GM12891 (cell line): ENCODE results near the gene ADORA2B.

Experiments used
- PAX5 ChIP-seq: IDR thresholded peaks from 2 replicates; pipeline ENCODE4 v1.6.1; 2011; ENCODE audit warnings: low read length, moderate library complexity, mild to moderate bottlenecking; ENCODE audit not compliant: insufficient read depth, severe bottlenecking
- POLR2A ChIP-seq: IDR thresholded peaks from 2 replicates; pipeline ENCODE4 v1.6.1; 2011; ENCODE audit warnings: low read depth, low read length, control low read depth
- POLR2AphosphoS5 ChIP-seq: IDR thresholded peaks from 2 replicates; pipeline ENCODE4 v1.6.1; 2011; ENCODE audit warnings: low read depth, low read length, control low read depth
- SPI1 ChIP-seq: IDR thresholded peaks from 2 replicates; pipeline ENCODE4 v1.6.1; 2011; ENCODE audit warnings: low read depth, low read length, control low read depth
- TAF1 ChIP-seq: IDR thresholded peaks from 2 replicates; pipeline ENCODE4 v1.6.1; 2011; ENCODE audit warnings: low read depth, low read length, control low read depth

DNA sequence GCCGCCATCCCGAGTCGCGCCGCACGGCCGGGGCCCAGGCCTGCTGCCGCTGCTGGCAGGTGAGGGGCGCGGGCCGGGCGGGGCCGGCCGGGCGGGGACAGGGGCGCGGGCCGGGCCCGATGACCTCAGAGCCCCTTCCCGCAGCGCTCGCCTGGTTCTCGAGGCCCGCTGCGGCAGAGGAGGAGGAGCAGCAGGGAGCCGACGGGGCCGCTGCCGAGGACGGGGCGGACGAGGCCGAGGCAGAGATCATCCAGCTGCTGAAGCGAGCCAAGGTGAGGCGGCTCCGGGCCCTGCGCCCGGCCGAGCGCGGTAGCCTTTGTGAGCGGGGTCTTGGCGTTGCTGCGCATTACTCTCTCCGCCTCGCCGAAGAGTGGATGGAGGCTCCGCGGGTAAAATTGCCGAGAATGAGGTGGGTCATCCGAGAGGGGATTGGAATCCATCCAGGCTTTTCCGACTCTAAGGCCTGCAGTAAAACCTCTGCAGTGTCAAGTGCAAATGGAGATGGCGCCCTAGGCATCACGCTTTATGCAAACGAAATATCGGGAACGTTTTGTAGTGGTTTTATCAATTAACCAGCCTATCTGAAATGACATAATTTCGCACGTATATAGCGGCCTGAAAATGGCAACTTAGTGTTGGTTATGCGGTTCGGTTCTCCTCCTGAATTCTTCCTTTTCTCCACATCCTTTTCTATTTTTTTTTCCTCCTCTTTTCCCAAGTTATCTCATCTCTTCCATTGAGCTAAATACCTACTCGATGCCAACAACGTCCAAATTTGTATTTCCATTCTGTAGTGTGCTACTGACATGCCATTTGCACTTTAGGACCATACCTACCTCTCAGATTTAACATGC, 55.3 kb downstream of the ADORA2B start:
- TF ChIP-seq POLR2AphosphoS5 (no peak), TAF1 (no peak), POLR2A (no peak), PAX5 (no peak), SPI1 (no peak)
